Kidney (tissue), 14 donors: ENCODE data around the gene ZBTB44. TPM values are rescaled to one million over a fixed set of nuclear protein-coding genes. Genes with fewer than 3 reads are reported as not detected.

Experiments
- DNase-seq, 5 donors: peaks; one replicate each; pipeline ENCODE4 v3.0.0-alpha.2; 2013 to 2020
- FAIRE-seq: peaks from 2 replicates; lab custom pipeline; 2012; peaks lifted over from hg19 to GRCh38; lab: Jason Lieb, UNC
- H3K27ac ChIP-seq, 2 donors: one replicate each; pipeline ENCODE4 v1.7.0; 2013; ENCODE audit warnings: low read depth in 2 of 2, low read length in 2 of 2, inconsistent platforms in 1 of 2
- H3K27me3 ChIP-seq: one replicate; pipeline ENCODE4 v1.7.1; 2013; ENCODE audit warnings: low read length, inconsistent platforms; ENCODE audit not compliant: control insufficient read depth, insufficient read depth
- H3K36me3 ChIP-seq, 3 donors: one replicate each; pipeline versions ENCODE4 v1.7.0 to v1.7.1; 2013; ENCODE audit warnings: low read length in 3 of 3, control low read depth in 1 of 3, inconsistent platforms in 1 of 3; ENCODE audit not compliant: insufficient read depth in 3 of 3, control insufficient read depth in 2 of 3
- H3K4me1 ChIP-seq, 3 donors: one replicate each; pipeline versions ENCODE4 v1.7.0 to v1.7.1; 2013; ENCODE audit warnings: low read length in 3 of 3, inconsistent platforms in 1 of 3, low read depth in 1 of 3; ENCODE audit not compliant: control insufficient read depth in 2 of 3, insufficient read depth in 2 of 3
- H3K4me3 ChIP-seq, 3 donors: one replicate each; pipeline versions ENCODE4 v1.7.0 to v1.8.1; 2013; ENCODE audit warnings: low read length in 3 of 3, control low read depth in 1 of 3, inconsistent platforms in 1 of 3
- H3K9ac ChIP-seq, 3 donors: one replicate each; pipeline versions ENCODE4 v1.7.0 to v1.7.1; 2013; ENCODE audit warnings: low read length in 3 of 3, control low read depth in 1 of 3, inconsistent platforms in 1 of 3
- H3K9me3 ChIP-seq, 3 donors: one replicate each; pipeline versions ENCODE4 v1.7.0 to v1.7.1; 2013; ENCODE audit warnings: low read length in 3 of 3, control low read depth in 1 of 3, inconsistent platforms in 1 of 3; ENCODE audit not compliant: control insufficient read depth in 2 of 3, insufficient read depth in 1 of 3
- intact Hi-C: fragments of 100-400 bp; cut with DNase I; formaldehyde crosslinking; loops from one replicate; pipeline ENCODE4 v1.11.1; 2022
- polyA plus RNA-seq: library from polyadenylated mRNA; stranded (reverse); fragments of 350-450 nt; fragmentation: Illumina TruSeq; extraction: RNeasy Lipid Tissue Mini Kit (QIAGEN cat#74804); gene quantifications from one replicate; pipeline ENCODE4 v1.2.3, GENCODE V29; 2014; ENCODE audit warnings: low read depth, low replicate concordance; ENCODE audit not compliant: insufficient read depth
- total RNA-seq: library from RNA; stranded (reverse); fragmentation: NEBNext Ultra II Directional; extraction: Animal tissue kit (Norgen Biotek cat#: 25700); gene quantifications from one replicate; pipeline ENCODE4 v1.2.1, GENCODE V29; 2021
- TF ChIP-seq, protein P1 (sequence below): IDR thresholded peaks from 3 replicates; pipeline ENCODE4 v1.5.1; 2012; ENCODE audit warnings: mild to moderate bottlenecking, moderate library complexity, borderline replicate concordance; ENCODE audit not compliant: insufficient read depth; ENCODE audit errors: extremely low read depth
- donor health status: control.
- donor health status: control.
- donor health status: control.
- donor health status: control.
- donor health status: control.
- donor health status: DM: yes; HTN: yes; CAD: no.
- donor health status: Normal renal cell carcinoma (clear cell type).

ZBTB44 gene
- total and polyA plus RNA-seq, 2 donors from 2014 or later: 13.1 to 59.7 TPM

DNA sequence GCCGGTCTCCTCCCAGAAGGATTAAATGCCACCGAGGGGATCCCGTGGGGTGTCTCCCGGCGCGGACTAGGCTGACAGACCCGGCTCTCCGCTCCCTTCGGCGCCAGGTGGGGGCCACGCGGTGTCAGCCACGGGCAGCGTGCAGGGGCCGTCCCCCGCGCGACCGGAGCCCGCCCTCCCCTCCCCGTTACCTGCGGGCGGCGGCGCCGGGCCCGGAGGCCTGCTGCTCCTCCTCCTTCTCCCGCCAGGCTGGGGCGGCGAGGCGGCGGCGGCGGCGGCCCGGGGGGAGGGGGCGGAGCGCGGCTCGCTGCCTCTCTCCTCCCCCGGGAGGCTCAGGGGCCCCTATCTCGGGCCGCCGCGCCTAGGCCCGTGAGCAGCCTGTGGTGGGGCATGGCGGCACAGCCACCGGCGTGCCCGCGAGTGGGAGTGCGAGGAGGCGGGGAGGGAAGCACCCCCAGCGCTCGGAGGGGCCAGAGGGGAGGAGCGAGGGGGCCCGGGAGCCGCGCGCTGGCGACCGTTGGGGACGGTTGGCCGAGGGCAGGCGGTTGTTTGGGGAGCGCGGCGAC lies 450 bp downstream of the ZBTB44 start:
- Histone ChIP-seq H3K27me3 (no peaks in the 10 kb centered on the region), H3K9ac (peak overlapping the region; percentile 46 to 75 (median 60)), H3K27ac (peak overlapping the region; percentile 80 to 92), H3K36me3 (no peaks in the 10 kb centered on the region), H3K4me3 (peak overlapping the region; percentile 60 to 81 (median 68)), H3K9me3 (no peaks in the 10 kb centered on the region), H3K4me1 (peaks cover 0 to 31% (median 28%) of the 10 kb centered on the region in 3 donors)
- intact Hi-C loops: no loop called here
- TF ChIP-seq, protein P1, sequence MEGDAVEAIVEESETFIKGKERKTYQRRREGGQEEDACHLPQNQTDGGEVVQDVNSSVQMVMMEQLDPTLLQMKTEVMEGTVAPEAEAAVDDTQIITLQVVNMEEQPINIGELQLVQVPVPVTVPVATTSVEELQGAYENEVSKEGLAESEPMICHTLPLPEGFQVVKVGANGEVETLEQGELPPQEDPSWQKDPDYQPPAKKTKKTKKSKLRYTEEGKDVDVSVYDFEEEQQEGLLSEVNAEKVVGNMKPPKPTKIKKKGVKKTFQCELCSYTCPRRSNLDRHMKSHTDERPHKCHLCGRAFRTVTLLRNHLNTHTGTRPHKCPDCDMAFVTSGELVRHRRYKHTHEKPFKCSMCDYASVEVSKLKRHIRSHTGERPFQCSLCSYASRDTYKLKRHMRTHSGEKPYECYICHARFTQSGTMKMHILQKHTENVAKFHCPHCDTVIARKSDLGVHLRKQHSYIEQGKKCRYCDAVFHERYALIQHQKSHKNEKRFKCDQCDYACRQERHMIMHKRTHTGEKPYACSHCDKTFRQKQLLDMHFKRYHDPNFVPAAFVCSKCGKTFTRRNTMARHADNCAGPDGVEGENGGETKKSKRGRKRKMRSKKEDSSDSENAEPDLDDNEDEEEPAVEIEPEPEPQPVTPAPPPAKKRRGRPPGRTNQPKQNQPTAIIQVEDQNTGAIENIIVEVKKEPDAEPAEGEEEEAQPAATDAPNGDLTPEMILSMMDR: no peak
- FAIRE-seq (no peak), DNase-seq (peak in 3 of 5 donors; percentile 71 to 91 (median 83))

- Histone ChIP-seq H3K9ac (peak overlapping the region; percentile 46 to 75 (median 73)), H3K4me1 (peaks cover 0 to 30% (median 29%) of the 10 kb centered on the region in 3 donors), H3K36me3 (no peaks in the 10 kb centered on the region), H3K27me3 (no peaks in the 10 kb centered on the region), H3K9me3 (no peaks in the 10 kb centered on the region), H3K4me3 (peak overlapping the region; percentile 60 to 81 (median 68)), H3K27ac (peak overlapping the region; percentile 66 to 92)
- TF ChIP-seq, protein P1: no peak
- FAIRE-seq (no peak), DNase-seq (peak in 1 of 5 donors; percentile 42)
- intact Hi-C loops: no loop called here
These were observed 1.1 kb downstream of the ZBTB44 start for GRCh38 chr11:130313383-130314183.

DNA sequence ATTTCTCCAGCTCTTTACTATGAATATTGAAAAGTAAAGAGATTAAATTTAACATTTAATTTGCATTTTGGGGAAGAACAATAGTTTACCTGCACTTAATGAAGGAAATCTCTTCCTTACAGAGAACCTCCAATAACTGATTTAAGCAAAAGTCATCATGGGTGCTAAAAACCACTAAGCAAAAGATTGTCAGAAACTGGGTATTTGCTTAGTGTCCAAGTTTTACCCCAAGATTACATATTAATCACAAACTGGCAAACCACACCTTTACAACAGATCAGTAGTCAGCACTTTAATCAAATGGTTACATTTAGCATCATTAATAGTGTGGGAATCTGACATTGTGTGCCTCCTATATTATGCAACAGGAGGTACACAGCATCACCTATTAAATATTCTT lies 2.7 kb downstream of the ZBTB44 start:
- H3K27me3 ChIP-seq: no peaks in the 10 kb centered on the region
- peaks cover 0 to 2% (median 0%) of the 10 kb centered on the region in 3 donors for H3K36me3 ChIP-seq
- FAIRE-seq: peak; percentile 15
- peaks cover 0 to 28% (median 19%) of the 10 kb centered on the region in 3 donors for H3K4me1 ChIP-seq
- H3K4me3 ChIP-seq: peak overlapping the region in 1 of 3 donors; percentile 68
- DNase-seq: no peak
- no peak overlapping the region for H3K27ac ChIP-seq
- no peaks in the 10 kb centered on the region for H3K9me3 ChIP-seq
- intact Hi-C loops: no loop called here
- peak overlapping the region in 1 of 3 donors; percentile 73 for H3K9ac ChIP-seq
- TF ChIP-seq, protein P1: no peak
